Urinary bladder (tissue), 4 donors: ENCODE results near the gene NCOR1. TPM values are rescaled to one million over a fixed set of nuclear protein-coding genes. Genes with fewer than 3 reads are reported as not detected.
A peak's percentile ranks its signal among the peaks of the same experiment; 100 is the strongest.

ENCODE experiments used
- DNase-seq: peaks from one replicate; pipeline ENCODE4 v3.0.0-alpha.2; 2015; ENCODE audit errors: extremely low spot score
- H3K27ac ChIP-seq: one replicate; pipeline ENCODE4 v1.5.1; 2013; ENCODE audit warnings: low read depth, mild to moderate bottlenecking, moderate library complexity
- H3K36me3 ChIP-seq: one replicate; pipeline ENCODE4 v1.6.1; 2013; ENCODE audit warnings: mild to moderate bottlenecking, moderate library complexity; ENCODE audit not compliant: insufficient read depth
- H3K4me1 ChIP-seq: one replicate; pipeline ENCODE4 v1.6.1; 2013; ENCODE audit warnings: mild to moderate bottlenecking, moderate library complexity; ENCODE audit not compliant: insufficient read depth
- H3K4me3 ChIP-seq: one replicate; pipeline ENCODE4 v1.5.1; 2013; ENCODE audit warnings: low read depth, low read length
- WGBS: extraction: QIAGEN DNeasy Blood & Tissue Kit; methylation state at CpG from one replicate; pipeline ENCODE4 v1.1.7; 2013; 5-methylcytosine and 5-hydroxymethylcytosine counted together
- polyA plus RNA-seq: library from polyadenylated mRNA; stranded (reverse); fragments of 200-250 nt; gene quantifications from one replicate; pipeline ENCODE4 v1.2.3, GENCODE V29; 2013
- total RNA-seq: library from RNA; depleted of rRNA; stranded (reverse); fragments of >200 nt; gene quantifications from one replicate; pipeline ENCODE4 v1.2.3, GENCODE V29; 2014
- donor health status: healthy with polysubstance abuse.
- donor health status: healthy.

NCOR1 gene
- total and polyA plus RNA-seq, 2 donors = 45.5 to 128 TPM

GRCh38 chr17:16040710-16041251 is 174.6 kb downstream of the NCOR1 start:
- Histone ChIP-seq H3K4me1 (no peaks in the 10 kb centered on the region), H3K4me3 (no peak overlapping the region), H3K27ac (peak overlapping the region; percentile 56), H3K36me3 (peaks cover 5% of the 10 kb centered on the region)
- DNase-seq = no peak
- WGBS = 67% methylated on average over 4 of the region's 4 CpGs

DNA sequence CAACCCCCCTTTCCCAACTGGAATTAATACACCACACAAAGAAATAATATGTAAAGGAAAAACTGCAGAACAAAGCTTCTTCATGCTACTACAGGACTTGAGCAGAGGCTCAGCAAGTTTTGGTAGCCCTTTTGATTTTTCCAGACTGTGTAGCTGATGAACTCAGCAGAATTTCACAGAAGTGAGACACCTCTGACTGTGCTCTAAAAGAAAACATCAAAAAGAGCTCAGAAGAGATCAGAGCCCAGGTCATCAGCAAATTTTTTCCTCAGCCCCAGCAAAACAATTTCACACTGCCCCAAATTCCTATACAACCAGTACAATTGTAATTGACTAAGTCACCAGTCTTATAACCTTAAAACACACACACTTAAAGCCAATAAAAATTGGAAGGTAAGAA is 177.7 kb downstream of the NCOR1 start:
- no peak for DNase-seq
- Histone ChIP-seq H3K4me3 (no peak overlapping the region), H3K4me1 (no peaks in the 10 kb centered on the region), H3K27ac (no peak overlapping the region), H3K36me3 (peaks cover 5% of the 10 kb centered on the region)

GRCh38 chr17:16036261-16036660 is 179.1 kb downstream of the NCOR1 start:
- Histone ChIP-seq H3K36me3 (peaks cover 7% of the 10 kb centered on the region), H3K4me1 (no peaks in the 10 kb centered on the region), H3K27ac (no peak overlapping the region), H3K4me3 (no peak overlapping the region)
- no peak for DNase-seq
- WGBS = 97% methylated on average over 2 of the region's 2 CpGs

DNA sequence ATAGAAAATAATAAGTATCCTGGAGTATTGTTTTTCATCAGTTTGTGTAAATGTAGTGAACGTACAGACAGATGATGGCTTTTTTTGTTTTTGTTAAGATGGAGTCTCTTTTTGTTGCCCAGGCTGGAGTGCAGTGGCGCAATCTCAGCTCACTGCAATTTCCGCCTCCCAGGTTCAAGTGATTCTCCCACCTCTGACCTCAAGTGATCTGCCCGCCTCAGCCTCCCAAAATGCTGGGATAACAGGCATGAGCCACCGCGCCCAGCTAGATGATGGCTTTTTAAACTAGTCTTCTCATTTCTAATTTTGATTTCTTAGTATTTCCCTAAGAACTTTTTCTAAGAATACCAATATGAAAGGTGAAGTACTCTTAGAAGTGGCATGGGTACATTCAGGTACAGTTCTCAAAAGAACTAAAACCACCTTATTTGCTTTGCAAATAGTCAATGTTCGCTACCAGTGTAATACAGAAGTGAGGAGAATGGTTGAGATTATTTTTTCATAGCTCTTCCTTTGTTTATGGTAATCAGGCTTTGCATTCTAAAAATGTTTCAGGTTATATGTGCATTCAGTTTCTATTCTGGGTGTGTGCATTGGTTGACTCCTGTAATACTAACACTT is 181.5 kb downstream of the NCOR1 start:
- Histone ChIP-seq H3K4me3 (no peak overlapping the region), H3K36me3 (peaks cover 7% of the 10 kb centered on the region), H3K27ac (no peak overlapping the region), H3K4me1 (no peaks in the 10 kb centered on the region)
- DNase-seq = no peak
- WGBS = 97% methylated on average over 7 of the region's 7 CpGs

DNA sequence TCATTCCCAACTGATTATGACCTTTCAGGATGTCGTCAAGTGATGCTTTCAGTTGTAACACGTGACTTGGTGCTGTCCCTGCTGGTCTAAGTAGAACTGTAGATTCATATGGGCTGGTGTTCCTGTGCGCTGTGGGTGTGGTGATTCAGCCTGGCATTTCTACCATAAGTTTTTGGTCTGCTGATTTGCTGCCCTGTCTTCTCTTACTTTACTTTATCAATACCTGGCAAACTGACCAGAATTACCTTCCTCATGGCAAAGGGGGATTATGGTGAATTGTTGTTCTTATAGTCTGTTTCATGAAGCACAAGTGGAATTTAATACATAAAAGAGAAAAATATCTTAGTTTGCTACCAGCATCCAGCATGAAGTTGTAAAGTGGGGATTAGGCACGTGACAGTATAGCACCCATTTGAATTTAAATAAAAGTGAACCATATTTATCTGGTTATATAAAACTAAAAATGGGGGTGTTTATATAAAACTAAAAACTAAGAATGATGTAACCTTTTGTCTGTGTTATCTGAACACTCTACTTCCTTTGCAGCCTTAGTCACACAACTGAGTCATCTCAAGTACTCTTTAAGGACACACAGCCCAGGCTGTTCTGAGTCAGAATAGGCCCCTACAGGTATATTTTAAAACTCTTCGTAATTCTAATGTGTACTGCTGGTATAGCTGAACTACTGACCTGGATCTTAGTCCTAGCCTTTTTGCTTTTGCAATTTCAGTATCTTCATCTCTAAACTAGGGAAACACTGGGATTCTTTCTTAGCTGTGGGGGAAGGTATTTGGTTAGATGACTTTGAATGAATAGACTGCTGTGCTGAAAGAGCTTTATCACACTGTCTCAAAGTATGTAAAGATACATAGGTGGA is 187.4 kb downstream of the NCOR1 start:
- Histone ChIP-seq H3K36me3 (peaks cover 14% of the 10 kb centered on the region), H3K4me1 (no peaks in the 10 kb centered on the region), H3K27ac (peak overlapping the region; percentile 79), H3K4me3 (no peak overlapping the region)
- no peak for DNase-seq
- WGBS = 70% methylated on average over 5 of the region's 5 CpGs

DNA sequence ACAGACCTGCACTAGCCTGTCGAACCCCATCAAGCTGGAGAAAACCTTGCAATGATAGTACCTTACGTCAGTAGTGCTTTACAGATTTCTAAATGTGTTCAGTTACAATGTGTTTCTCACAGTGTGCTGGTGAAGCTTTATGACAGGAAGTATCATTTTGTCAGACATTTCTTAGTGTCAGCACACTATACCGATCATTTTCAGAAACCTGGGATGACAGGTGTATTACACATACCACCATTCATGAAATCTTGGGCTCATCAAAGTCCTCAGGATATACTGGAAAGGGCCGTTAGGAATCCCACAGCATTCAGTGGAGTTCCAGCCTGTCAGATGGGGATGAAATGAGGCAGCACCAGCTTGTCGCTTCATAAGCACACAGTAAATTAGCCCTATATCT is 188.4 kb downstream of the NCOR1 start:
- 93% methylated on average over 5 of the region's 5 CpGs for WGBS
- Histone ChIP-seq H3K4me3 (no peak overlapping the region), H3K27ac (peak overlapping the region; percentile 18), H3K36me3 (peaks cover 12% of the 10 kb centered on the region), H3K4me1 (no peaks in the 10 kb centered on the region)
- DNase-seq = no peak

DNA sequence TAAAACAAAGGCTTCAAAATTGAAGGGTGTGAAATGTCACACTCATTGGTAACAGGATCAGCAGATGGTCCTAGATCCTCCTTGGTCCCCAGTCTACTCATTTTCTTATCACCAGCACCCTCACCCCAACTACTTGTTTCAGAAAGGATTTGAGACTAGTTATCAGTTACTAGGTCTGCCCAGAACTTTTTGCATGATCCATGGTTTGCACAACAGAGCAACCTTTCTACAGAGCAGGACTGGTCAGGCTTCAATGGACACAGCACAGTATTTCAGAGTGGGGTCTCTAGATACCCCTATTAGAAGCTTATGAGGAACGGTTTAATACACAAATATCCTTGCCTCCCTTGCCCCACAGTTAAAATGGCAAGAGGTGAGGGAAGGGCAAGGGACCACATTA is 190.1 kb downstream of the NCOR1 start:
- 94% methylated on average over 1 of the region's 1 CpG for WGBS
- DNase-seq = no peak
- no peak overlapping the region for H3K27ac ChIP-seq
- H3K36me3 ChIP-seq = peaks cover 12% of the 10 kb centered on the region
- H3K4me3 ChIP-seq = no peak overlapping the region
- H3K4me1 ChIP-seq = no peaks in the 10 kb centered on the region

DNA sequence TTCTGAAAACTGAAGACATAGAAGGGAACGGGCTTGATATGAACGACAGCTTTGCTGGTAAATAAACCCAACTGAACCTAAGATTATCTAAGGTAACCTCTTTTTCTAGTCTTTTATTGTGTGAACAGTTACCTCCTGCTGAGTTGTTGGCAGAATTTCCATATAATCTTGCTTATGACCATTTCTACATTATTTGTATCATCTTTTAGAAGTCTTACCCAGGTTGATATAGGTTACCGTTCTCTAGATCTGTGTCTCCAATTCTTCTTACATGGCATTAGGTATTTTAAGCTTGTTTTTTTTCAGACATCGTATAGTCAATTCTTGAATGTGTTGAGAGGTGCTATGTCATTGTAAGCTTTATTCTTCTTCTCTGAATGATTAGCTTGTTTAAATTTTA is 191.5 kb downstream of the NCOR1 start:
- 88% methylated on average over 4 of the region's 4 CpGs for WGBS
- Histone ChIP-seq H3K27ac (no peak overlapping the region), H3K4me3 (no peak overlapping the region), H3K4me1 (no peaks in the 10 kb centered on the region), H3K36me3 (peaks cover 12% of the 10 kb centered on the region)
- no peak for DNase-seq

GRCh38 chr17:16019347-16019746 is 196.0 kb downstream of the NCOR1 start:
- no peak overlapping the region for H3K27ac ChIP-seq
- H3K4me3 ChIP-seq = no peak overlapping the region
- WGBS = 68% methylated on average over 1 of the region's 1 CpG
- DNase-seq = no peak
- no peaks in the 10 kb centered on the region for H3K36me3 ChIP-seq
- no peaks in the 10 kb centered on the region for H3K4me1 ChIP-seq

DNA sequence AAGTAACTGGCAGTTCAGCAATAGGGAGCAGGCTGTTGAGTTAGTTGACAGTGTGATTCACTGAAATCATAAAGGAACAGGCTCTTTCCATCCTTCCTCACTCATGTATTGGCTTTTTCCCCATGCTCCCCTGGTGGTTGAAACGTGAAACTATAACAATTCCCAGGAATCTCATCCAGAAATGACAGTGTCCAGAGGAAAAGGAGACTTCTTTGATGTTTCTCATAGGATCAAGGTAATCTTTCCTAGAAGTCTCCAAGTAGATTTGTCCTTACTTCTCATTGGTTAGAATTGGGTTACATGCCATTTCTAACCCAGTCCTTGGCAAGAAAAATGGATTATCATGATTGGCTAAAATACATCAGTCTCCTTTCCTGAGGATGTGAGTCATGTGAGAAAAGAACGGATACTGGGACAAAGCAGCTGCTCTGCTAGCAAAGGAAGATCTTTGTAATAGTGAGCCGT is 201.4 kb downstream of the NCOR1 start:
- no peak overlapping the region for H3K4me3 ChIP-seq
- H3K36me3 ChIP-seq = no peaks in the 10 kb centered on the region
- H3K4me1 ChIP-seq = no peaks in the 10 kb centered on the region
- 34% methylated on average over 3 of the region's 3 CpGs for WGBS
- no peak for DNase-seq
- no peak overlapping the region for H3K27ac ChIP-seq

DNA sequence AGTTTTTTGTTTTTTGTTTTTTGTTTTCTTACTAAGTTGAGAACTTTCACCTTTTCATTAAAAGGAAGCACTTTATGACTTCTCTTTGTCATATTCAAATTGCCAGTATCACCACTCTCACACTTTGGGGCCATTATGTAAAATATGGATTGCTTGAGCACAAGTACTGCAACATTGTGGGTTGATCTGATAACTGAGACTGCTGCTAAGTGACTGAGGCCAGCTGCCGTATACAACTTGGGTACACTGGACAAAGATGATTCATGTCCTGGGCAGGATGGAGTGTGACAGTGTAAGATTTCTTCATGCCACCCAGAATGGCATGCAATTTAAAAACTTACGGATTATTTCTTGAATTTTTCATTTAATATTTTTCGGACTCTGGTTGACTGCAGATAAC is 207.9 kb downstream of the NCOR1 start:
- no peak overlapping the region for H3K4me3 ChIP-seq
- H3K36me3 ChIP-seq = peaks cover 9% of the 10 kb centered on the region
- no peaks in the 10 kb centered on the region for H3K4me1 ChIP-seq
- no peak for DNase-seq
- H3K27ac ChIP-seq = no peak overlapping the region
- 88% methylated on average over 3 of the region's 3 CpGs for WGBS

- 94% methylated on average over 1 of the region's 1 CpG for WGBS
- peaks cover 9% of the 10 kb centered on the region for H3K36me3 ChIP-seq
- no peak overlapping the region for H3K27ac ChIP-seq
- DNase-seq = no peak
- H3K4me1 ChIP-seq = peaks cover 2% of the 10 kb centered on the region
- H3K4me3 ChIP-seq = no peak overlapping the region
Observed at GRCh38 chr17:16005636-16006035, 209.7 kb downstream of the NCOR1 start.

GRCh38 chr17:16003841-16004240 is 211.5 kb downstream of the NCOR1 start:
- DNase-seq = no peak
- WGBS = 79% methylated on average over 1 of the region's 1 CpG
- no peak overlapping the region for H3K27ac ChIP-seq
- peaks cover 2% of the 10 kb centered on the region for H3K4me1 ChIP-seq
- H3K36me3 ChIP-seq = peaks cover 9% of the 10 kb centered on the region
- H3K4me3 ChIP-seq = no peak overlapping the region

DNA sequence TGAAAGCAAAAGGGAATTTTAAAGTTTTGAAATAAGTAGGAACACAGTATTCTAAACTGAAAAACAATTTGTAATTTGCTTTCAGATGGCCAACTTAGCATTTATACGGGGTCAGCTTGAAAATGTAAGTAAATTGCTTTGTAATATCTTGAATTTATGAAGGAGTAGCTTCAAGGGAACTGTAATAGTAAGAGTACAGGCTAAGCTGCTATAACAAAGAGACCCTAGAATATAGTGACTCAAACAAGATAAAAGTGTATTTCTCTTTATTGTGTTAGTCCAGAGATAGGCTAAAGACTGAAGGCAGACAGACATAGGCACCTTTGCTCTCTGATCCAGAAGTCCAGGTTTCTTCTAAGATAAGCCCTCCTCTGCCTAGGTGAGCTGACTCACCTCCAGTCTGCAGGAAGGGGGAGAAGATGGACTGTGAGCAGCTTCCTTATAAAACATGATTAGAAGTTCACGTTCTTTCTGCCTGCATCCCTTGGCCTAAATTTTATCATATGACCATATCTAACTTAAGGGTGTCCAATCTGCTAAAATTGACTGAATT is 212.6 kb downstream of the NCOR1 start:
- no peak for DNase-seq
- H3K4me1 ChIP-seq = peaks cover 2% of the 10 kb centered on the region
- peaks cover 7% of the 10 kb centered on the region for H3K36me3 ChIP-seq
- 95% methylated on average over 2 of the region's 2 CpGs for WGBS
- H3K27ac ChIP-seq = no peak overlapping the region
- no peak overlapping the region for H3K4me3 ChIP-seq
